Stomach smooth muscle (tissue), 2 donors: Measurements from ENCODE around the gene DDX23.
A peak's percentile ranks its signal among the peaks of the same experiment; 100 is the strongest.

Experiments used
- H3K27ac ChIP-seq: one replicate; pipeline ENCODE4 v1.7.0; 2013; ENCODE audit warnings: mild to moderate bottlenecking, low read length, inconsistent platforms
- H3K27me3 ChIP-seq, 2 donors: one replicate each; pipeline ENCODE4 v1.7.0; 2013; ENCODE audit warnings: low read length in 2 of 2; ENCODE audit not compliant: insufficient read depth in 2 of 2, control insufficient read depth in 1 of 2
- H3K36me3 ChIP-seq, 2 donors: one replicate each; pipeline ENCODE4 v1.7.0; 2013; ENCODE audit warnings: low read length in 2 of 2; ENCODE audit not compliant: control insufficient read depth in 2 of 2, insufficient read depth in 2 of 2
- H3K4me1 ChIP-seq: one replicate; pipeline ENCODE4 v1.7.0; 2013; ENCODE audit warnings: low read length; ENCODE audit not compliant: control insufficient read depth, insufficient read depth
- H3K4me3 ChIP-seq, 2 donors: one replicate each; pipeline ENCODE4 v1.7.0; 2013; ENCODE audit warnings: low read length in 2 of 2
- H3K9ac ChIP-seq, 2 donors: one replicate each; pipeline ENCODE4 v1.7.0; 2013; ENCODE audit warnings: low read length in 2 of 2, mild to moderate bottlenecking in 1 of 2
- H3K9me3 ChIP-seq, 2 donors: one replicate each; pipeline ENCODE4 v1.7.0; 2013; ENCODE audit warnings: low read length in 2 of 2; ENCODE audit not compliant: control insufficient read depth in 2 of 2
- donor health status: healthy.
- donor health status: Pancreatic carcinoma.

Gene DDX23

GRCh38 chr12:48814262-48815125, 37.5 kb downstream of the DDX23 start:
- peaks cover 64% of the 10 kb centered on the region for H3K4me1 ChIP-seq
- peak overlapping the region; percentile 77 to 80 for H3K9ac ChIP-seq
- H3K27me3 ChIP-seq, result no peaks in the 10 kb centered on the region
- peak overlapping the region; percentile 80 for H3K27ac ChIP-seq
- no peaks in the 10 kb centered on the region for H3K9me3 ChIP-seq
- no peaks in the 10 kb centered on the region for H3K36me3 ChIP-seq
- peak overlapping the region; percentile 74 to 87 for H3K4me3 ChIP-seq

- Histone ChIP-seq H3K9me3 (no peaks in the 10 kb centered on the region), H3K36me3 (no peaks in the 10 kb centered on the region), H3K4me3 (peak overlapping the region; percentile 74 to 87), H3K4me1 (peaks cover 59% of the 10 kb centered on the region), H3K27me3 (no peaks in the 10 kb centered on the region), H3K9ac (peak overlapping the region; percentile 77 to 80), H3K27ac (peak overlapping the region; percentile 80)
These were observed 38.3 kb downstream of the DDX23 start for GRCh38 chr12:48813465-48814261.

- Histone ChIP-seq H3K9me3 (no peaks in the 10 kb centered on the region), H3K9ac (peak overlapping the region in 1 of 2 donors; percentile 13), H3K4me1 (peaks cover 51% of the 10 kb centered on the region), H3K27me3 (no peaks in the 10 kb centered on the region), H3K27ac (no peak overlapping the region), H3K4me3 (no peak overlapping the region), H3K36me3 (no peaks in the 10 kb centered on the region)
These were observed 39.6 kb downstream of the DDX23 start for GRCh38 chr12:48812389-48812788.

- H3K27me3 ChIP-seq, result no peaks in the 10 kb centered on the region
- H3K4me1 ChIP-seq, result peaks cover 45% of the 10 kb centered on the region
- no peak overlapping the region for H3K4me3 ChIP-seq
- H3K27ac ChIP-seq, result peak overlapping the region; percentile 18
- no peaks in the 10 kb centered on the region for H3K36me3 ChIP-seq
- H3K9ac ChIP-seq, result no peak overlapping the region
- H3K9me3 ChIP-seq, result no peaks in the 10 kb centered on the region
These were observed 40.4 kb downstream of the DDX23 start for GRCh38 chr12:48811437-48812090.

- H3K27ac ChIP-seq, result peak overlapping the region; percentile 37
- no peak overlapping the region for H3K9ac ChIP-seq
- H3K27me3 ChIP-seq, result no peaks in the 10 kb centered on the region
- peaks cover 39% of the 10 kb centered on the region for H3K4me1 ChIP-seq
- no peak overlapping the region for H3K4me3 ChIP-seq
- H3K36me3 ChIP-seq, result no peaks in the 10 kb centered on the region
- no peaks in the 10 kb centered on the region for H3K9me3 ChIP-seq
These were observed 41.0 kb downstream of the DDX23 start for GRCh38 chr12:48810903-48811431.

- Histone ChIP-seq H3K27me3 (no peaks in the 10 kb centered on the region), H3K36me3 (no peaks in the 10 kb centered on the region), H3K9me3 (no peaks in the 10 kb centered on the region), H3K4me3 (no peak overlapping the region), H3K4me1 (peaks cover 14% of the 10 kb centered on the region), H3K27ac (no peak overlapping the region), H3K9ac (no peak overlapping the region)
These were observed 44.0 kb downstream of the DDX23 start for GRCh38 chr12:48807981-48808380.

GRCh38 chr12:48803675-48804074, 48.3 kb downstream of the DDX23 start:
- Histone ChIP-seq H3K9me3 (no peaks in the 10 kb centered on the region), H3K4me1 (no peaks in the 10 kb centered on the region), H3K4me3 (no peak overlapping the region), H3K9ac (no peak overlapping the region), H3K27ac (no peak overlapping the region), H3K36me3 (no peaks in the 10 kb centered on the region), H3K27me3 (peaks cover 5 to 9% of the 10 kb centered on the region in 2 donors)

- Histone ChIP-seq H3K27ac (no peak overlapping the region), H3K4me3 (no peak overlapping the region), H3K4me1 (no peaks in the 10 kb centered on the region)
These were observed 51.0 kb downstream of the DDX23 start for GRCh38 chr12:48800971-48801370.

GRCh38 chr12:48800457-48800856, 51.5 kb downstream of the DDX23 start:
- H3K36me3 ChIP-seq, result no peaks in the 10 kb centered on the region
- H3K4me3 ChIP-seq, result no peak overlapping the region
- peaks cover 5 to 9% of the 10 kb centered on the region in 2 donors for H3K27me3 ChIP-seq
- H3K9me3 ChIP-seq, result no peaks in the 10 kb centered on the region
- no peak overlapping the region for H3K9ac ChIP-seq
- no peak overlapping the region for H3K27ac ChIP-seq
- H3K4me1 ChIP-seq, result no peaks in the 10 kb centered on the region

More at GRCh38 chr12:48800971-48801370, 51.0 kb downstream of the DDX23 start:
- H3K36me3 ChIP-seq, result no peaks in the 10 kb centered on the region
- peaks cover 5 to 9% of the 10 kb centered on the region in 2 donors for H3K27me3 ChIP-seq
- no peak overlapping the region for H3K9ac ChIP-seq
- no peaks in the 10 kb centered on the region for H3K9me3 ChIP-seq

- H3K9me3 ChIP-seq, result no peaks in the 10 kb centered on the region
These were observed 55.0 kb downstream of the DDX23 start for GRCh38 chr12:48796976-48797375.

More at GRCh38 chr12:48796976-48797375, 55.0 kb downstream of the DDX23 start:
- Histone ChIP-seq H3K4me1 (no peaks in the 10 kb centered on the region), H3K27me3 (peaks cover 5 to 9% of the 10 kb centered on the region in 2 donors), H3K27ac (no peak overlapping the region), H3K9ac (no peak overlapping the region), H3K36me3 (no peaks in the 10 kb centered on the region), H3K4me3 (no peak overlapping the region)
